Measurements from ENCODE around the gene ABCA7. TPM values are rescaled to one million over a fixed set of nuclear protein-coding genes. Genes with fewer than 3 reads are reported as not detected.

Gene ABCA7
- total and polyA plus RNA-seq, 2 of the 13 experiments (the other 11 are each of a cell fraction or from before 2014, with no cell fraction given), result 4.4 to 32.4 TPM

- TF ChIP-seq NFE2L1 (CRISPR knock-in tag; IDR thresholded peaks at IDR 0.05; ENCODE audit: borderline replicate concordance) (no peak), ELF3 (CRISPR knock-in tag; IDR thresholded peaks at IDR 0.05) (no peak), ZNF746 (CRISPR knock-in tag; IDR thresholded peaks at IDR 0.05) (no peak), ARID4A (CRISPR knock-in tag; IDR thresholded peaks at IDR 0.05; ENCODE audit: borderline replicate concordance) (peak; percentile 82; the same call in 1 of the 2 replicates), MTF2 (CRISPR knock-in tag; IDR thresholded peaks at IDR 0.05; ENCODE audit: borderline replicate concordance) (no peak), ZFP36L1 (CRISPR knock-in tag; IDR thresholded peaks at IDR 0.05) (no peak), ZFP90 (CRISPR knock-in tag; IDR thresholded peaks at IDR 0.05; ENCODE audit: borderline replicate concordance) (no peak), ZKSCAN5 (CRISPR knock-in tag; IDR thresholded peaks at IDR 0.05) (no peak), TEAD2 (CRISPR knock-in tag; IDR thresholded peaks at IDR 0.05) (no peak), CBX5 (CRISPR knock-in tag; IDR thresholded peaks at IDR 0.05; ENCODE audit: borderline replicate concordance) (peak; percentile 48; the same call in 1 of the 2 replicates), PPARG (CRISPR knock-in tag; conservative IDR thresholded peaks at IDR 0.05) (0 out of 2 replicates have a peak, but pooled peaks have one; percentile 27), PREB (CRISPR knock-in tag; IDR thresholded peaks at IDR 0.05) (no peak), RXRB (CRISPR knock-in tag; IDR thresholded peaks at IDR 0.05; ENCODE audit: borderline replicate concordance) (peak; percentile 20; the same call in 1 of the 2 replicates), ZNF670 (CRISPR knock-in tag; IDR thresholded peaks at IDR 0.05; ENCODE audit: borderline replicate concordance) (no peak), WIZ (CRISPR knock-in tag; IDR thresholded peaks at IDR 0.05) (no peak), KAT8 (CRISPR knock-in tag; IDR thresholded peaks at IDR 0.05) (peak; percentile 51), ZC3H13 (CRISPR knock-in tag; IDR thresholded peaks at IDR 0.05) (peak; percentile 68; the same call in 1 of the 2 replicates), PATZ1 (CRISPR knock-in tag; IDR thresholded peaks at IDR 0.05) (peak; percentile 30; the same call in 1 of the 2 replicates), ATF5 (CRISPR knock-in tag; IDR thresholded peaks at IDR 0.05; ENCODE audit: low read depth) (no peak)
These were observed at the start of gene ABCA7 (continued) for GRCh38 chr19:1039646-1040475.

Measured in HepG2 (cell line).